OCI-M2 (cell line): ENCODE results near the gene GNPDA1.

Source experiments
- DNase-seq: peaks from one replicate; lab custom pipeline; 2025; ENCODE audit not compliant: unreplicated experiment; lab: John Stamatoyannopoulos, UW

Gene GNPDA1

DNA sequence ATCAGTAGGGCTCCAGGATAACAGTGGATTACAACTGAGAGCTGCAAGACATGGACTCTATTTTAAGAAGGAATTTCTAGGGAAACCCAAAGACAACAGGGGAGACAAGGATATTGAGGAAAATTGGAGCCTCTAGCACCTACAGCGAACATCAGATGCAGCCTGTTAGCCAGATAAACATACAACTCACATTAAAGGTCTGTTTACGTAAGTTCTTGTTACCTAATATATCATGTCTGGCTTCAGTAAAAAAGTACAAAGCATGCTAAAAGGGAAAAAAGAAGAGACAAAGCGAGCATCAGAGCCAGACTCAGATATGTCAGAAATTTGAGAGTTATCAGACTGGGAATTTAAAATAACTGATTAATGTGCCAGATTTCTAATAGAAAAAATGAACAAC lies 17.2 kb downstream of the GNPDA1 start:
- no peak for DNase-seq

DNA sequence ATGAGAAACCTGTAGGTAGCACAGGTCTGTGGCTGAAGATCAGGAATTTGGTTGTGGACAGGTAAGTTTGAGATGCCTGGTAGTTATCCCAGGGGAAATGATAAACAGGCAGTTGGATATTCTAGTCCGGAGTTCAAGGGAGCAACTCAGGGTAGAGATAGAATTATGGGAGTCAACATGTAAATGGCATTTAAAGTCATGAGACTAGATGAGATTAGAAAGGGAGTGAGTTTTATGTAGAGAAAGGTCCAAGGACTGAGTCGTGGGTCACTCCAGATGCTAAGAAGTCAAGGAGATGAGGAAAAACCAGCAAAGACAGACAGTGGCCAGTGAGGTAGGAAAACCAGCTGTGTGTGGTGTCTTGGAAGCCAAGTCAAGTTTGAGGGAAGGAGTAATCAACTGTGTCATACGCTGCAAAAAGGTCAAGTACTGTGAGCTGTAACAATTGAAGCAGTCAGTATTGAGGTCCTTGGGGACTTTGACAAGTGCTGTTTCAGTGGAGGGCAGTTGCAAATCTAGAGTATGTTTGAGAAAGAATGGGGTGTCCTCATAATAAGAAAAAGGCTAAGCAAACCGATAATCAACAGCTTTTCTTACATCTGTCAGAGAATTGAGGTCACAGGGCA lies 18.2 kb downstream of the GNPDA1 start:
- no peak for DNase-seq

DNA sequence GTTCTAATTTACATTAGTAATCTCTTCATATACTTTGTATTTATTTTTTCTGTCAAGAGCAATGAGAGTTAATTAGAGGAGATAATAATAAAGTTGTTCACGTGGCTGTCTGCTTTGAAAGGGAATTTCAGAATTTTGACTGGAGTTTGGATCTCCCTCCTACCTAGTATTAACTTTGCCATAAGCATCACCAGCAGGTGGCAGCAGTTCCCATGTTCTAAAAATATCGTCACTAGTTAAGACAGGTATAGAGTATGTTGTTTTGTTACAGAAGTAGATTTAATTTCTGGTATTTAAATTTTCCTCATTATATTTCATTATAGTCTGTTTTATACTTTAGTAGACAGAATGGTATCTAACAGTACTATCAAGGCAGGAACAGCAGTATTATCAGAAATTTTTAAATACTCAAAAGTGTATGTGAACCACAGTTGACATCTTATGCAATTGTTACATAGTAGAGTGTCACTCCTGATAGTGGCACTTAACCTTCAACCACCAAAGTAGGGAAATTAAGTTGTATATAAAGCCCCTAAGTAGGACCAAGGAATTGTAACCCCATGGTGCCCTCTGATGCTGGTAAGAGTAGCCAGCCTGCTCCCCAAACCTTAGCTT lies 20.4 kb downstream of the GNPDA1 start:
- DNase-seq = no peak

- DNase-seq = no peak
Observed at GRCh38 chr5:141989720-141990119, 23.1 kb downstream of the GNPDA1 start.

GRCh38 chr5:141986072-141986471 lies 26.8 kb downstream of the GNPDA1 start:
- DNase-seq = no peak

DNA sequence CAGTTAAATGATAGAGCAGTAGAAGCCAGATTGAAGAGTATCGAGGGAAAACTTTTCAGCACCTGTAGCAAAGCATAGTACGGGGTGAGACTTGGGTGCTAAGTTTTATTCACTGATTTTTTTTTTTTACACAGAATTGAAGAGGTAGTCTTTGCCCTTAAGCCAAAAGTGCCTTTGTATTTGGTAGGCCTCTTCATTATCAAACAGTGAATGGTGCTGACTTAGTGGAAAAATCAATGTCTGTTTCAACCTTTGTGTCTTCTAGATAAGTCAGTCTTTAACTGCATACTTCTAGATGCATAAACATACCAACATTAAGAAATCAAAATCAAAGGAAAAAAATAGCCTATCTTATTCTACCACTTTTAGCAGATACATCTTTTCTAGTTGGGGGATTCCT lies 30.2 kb downstream of the GNPDA1 start:
- no peak for DNase-seq

DNA sequence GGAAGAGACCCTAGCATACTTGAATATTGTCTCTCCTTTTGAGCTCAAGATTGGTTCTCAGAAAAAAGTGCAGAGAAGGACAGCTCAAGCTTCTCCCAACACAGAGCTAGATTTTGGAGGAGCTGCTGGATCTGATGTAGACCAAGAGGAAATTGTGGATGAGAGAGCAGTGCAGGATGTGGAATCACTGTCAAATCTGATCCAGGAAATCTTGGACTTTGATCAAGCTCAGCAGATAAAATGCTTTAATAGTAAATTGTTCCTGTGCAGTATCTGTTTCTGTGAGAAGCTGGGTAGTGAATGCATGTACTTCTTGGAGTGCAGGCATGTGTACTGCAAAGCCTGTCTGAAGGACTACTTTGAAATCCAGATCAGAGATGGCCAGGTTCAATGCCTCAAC lies 34.4 kb downstream of the GNPDA1 start:
- DNase-seq = no peak

- no peak for DNase-seq
Observed at GRCh38 chr5:141976176-141976575, 36.7 kb downstream of the GNPDA1 start.

- DNase-seq = no peak
Observed at GRCh38 chr5:141973871-141974595, 38.8 kb downstream of the GNPDA1 start.

DNA sequence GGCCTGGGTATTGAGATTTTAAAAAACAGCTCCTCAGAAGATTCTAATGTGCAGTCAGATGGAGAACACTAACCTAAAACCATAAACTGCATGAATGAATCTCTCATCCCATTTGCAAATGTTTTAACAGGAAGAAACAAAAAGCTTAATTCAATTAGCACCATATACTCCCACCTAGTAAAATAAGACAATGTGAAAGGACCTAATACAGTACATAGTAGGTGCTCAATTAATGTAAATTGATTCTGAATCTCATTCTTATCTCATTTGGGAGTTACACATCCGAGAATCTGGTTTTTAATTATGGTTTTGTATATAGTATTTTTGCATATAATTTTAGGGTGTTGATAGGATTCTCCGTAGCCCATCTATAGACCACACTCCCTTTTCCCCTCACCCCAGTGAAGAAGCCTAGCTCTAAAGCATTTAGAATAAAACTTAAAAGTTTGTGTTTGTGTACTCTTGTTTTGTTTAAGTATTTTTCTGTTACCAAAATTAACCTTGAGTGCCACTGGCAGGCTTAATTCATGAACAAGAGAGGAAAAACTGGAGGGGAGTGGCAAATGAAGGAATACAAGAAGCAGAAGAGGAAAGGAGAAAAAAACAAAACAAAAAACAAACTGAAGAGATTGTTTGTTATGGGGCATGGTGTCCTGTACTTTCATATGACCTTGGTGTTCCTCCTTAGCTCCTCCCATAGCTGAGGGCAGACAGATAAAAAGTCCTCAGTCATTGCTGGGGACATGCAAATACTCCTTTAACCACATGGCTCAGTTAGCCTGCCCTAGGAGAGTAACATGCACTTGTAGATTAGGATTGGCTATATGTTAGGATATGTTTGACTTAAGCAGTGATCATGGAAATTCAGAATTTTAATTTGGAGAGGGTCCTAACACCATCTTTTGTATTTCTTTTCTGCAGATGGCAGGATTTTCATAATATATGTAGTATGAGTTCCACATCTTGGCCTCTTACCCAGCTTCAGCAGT lies 42.8 kb downstream of the GNPDA1 start:
- peak; percentile 7 for DNase-seq

DNA sequence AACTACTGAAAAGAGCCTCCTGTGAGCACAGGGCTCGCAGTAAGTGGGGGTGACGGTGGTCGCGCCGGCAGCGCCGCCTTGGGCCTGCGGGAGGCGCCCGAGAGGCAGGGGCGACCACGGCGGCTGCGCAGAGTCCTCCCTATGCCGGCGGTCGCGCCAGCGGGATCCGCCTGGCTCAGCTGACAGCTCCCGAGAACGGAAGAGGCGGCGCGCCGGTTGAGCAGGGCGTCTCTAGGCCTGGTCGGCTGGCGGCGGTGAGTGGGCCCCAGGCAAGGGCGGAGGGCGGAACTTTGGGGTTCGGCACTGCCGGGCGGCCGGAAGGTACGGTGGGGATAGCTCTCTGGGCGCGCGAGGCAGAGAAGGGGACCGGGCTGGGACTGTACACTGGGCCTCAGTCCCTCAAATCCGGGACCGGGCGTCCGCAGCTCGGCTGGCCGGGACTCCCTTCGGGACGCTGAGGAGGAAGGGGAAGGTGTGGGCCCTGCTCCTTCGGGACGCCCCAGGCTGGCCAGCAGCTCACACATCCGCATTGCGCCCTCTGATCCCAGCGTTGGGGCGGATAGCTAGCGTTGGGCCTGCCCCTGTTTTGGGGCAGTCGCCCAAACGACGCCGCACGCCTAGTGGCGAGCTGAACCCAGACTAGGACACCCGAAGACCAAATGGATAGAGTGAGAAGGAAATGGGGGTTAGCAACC lies 43.8 kb downstream of the GNPDA1 start, which contains the start of gene RNF14:
Gene RNF14 (plus strand): TSS at position 192 of the 695 bp plus-strand sequence. CDS start 4,484 bp downstream, outside the sequence.
- peak; percentile 38 for DNase-seq

DNA sequence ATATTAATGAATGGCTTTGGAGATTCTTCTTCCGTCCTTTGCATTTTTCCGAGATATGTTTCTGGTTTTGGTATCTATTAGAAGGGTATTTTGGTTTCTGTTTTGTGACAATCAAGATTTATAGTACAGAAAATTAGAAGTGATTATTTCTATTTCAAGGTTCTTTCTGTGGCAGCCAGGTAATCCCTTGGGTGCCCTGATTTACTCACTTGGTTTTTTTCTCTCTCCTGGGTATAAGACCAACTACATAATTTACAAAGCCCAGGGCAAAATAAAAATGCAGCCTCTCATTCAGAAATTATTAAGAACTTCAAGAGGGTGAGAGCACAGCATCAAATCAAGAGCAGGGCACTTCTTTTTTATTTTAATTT lies 45.9 kb downstream of the GNPDA1 start:
- DNase-seq = no peak

DNA sequence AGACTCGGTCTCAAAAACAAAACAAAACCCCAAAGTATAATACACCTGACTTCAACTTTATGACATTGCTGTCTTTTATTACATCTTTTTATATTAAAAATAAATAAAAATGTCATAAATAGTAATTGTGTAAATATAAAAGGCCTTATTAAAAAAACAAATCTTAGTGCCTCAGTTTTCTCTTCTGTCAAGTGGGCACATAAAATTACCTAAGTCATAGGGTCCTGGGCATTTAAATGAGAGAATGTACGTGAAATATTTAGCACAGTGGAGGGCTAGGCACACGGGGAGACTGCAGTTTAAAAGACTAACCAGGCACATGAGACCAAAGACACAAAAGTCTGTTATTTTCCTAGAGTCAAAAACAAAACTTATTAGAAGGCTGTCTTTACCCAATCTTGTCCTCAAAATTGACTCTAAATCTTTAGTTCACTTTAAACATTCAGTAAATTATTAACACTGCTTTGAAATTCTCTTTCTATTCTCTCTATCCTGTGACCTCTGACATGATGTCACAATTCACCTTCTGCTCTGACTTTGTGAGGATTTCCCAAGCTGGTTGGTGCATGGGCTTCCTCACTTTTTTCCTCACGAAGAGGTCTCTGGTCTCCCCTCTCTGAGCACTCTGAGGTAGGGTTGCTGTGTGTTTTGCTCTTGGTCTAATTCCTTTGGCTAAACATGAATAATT lies 46.4 kb downstream of the GNPDA1 start:
- no peak for DNase-seq

GRCh38 chr5:141965071-141965470 lies 47.8 kb downstream of the GNPDA1 start:
- no peak for DNase-seq

DNA sequence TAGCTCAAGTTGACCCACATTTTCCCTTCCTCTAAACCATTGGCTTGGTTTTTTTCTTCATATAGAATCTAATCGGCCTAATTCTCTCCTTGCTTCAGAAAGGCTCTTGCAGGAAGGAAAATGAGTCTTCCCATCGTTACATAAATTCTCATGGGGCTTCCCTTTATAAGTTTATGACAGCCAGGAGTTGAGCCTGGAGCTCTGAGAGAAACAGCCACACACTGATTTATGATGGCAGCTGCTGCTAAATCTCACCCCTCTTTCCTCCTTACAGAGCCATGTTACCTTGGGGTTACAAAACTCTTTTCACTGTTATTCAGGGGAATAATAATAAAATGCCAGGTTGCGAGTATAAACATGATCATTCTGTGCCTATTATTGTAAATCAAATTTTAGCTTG lies 49.1 kb downstream of the GNPDA1 start:
- no peak for DNase-seq

DNA sequence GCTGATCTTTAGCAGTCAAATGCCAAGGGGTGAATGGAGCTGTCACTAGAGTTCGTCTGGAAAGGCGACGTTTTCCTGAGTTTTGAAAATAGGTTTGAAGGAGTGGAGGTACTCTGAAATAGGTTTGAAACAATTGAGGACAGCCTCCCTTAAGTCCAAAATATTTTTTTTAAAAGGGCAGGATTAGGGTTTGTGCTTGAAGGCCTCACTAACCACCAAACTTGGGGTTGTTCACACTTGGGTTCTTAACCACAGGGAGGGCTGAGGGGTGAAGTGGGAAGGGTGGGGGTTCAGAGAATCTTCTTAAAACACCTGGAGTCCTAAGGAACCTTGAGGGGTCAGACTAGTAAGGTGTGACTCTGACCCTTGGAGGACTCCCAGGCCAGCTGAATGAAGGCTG lies 51.4 kb downstream of the GNPDA1 start:
- DNase-seq = no peak

- peak; percentile 7 for DNase-seq
Observed at GRCh38 chr5:141960449-141961323, 52.1 kb downstream of the GNPDA1 start.

DNA sequence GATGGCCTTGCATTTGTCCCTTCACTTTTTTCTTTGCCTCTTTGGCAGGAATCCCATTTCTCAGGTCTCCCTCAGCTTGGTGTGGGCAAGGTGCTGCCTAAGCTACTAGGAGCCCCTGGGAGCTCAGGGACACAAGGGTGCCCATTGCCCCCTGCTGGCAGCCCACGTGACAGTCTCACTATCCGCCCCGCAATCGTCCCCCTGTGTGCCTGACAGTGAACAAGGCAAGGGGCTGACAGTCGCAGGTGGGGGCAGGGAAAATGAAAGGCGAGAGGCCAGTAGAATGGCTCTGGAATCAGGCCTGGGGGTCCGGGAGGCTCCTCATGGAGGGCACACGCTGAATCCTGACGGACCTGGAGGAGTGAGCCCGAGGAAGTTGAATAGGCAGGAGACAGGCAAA lies 52.8 kb downstream of the GNPDA1 start:
- no peak for DNase-seq

DNA sequence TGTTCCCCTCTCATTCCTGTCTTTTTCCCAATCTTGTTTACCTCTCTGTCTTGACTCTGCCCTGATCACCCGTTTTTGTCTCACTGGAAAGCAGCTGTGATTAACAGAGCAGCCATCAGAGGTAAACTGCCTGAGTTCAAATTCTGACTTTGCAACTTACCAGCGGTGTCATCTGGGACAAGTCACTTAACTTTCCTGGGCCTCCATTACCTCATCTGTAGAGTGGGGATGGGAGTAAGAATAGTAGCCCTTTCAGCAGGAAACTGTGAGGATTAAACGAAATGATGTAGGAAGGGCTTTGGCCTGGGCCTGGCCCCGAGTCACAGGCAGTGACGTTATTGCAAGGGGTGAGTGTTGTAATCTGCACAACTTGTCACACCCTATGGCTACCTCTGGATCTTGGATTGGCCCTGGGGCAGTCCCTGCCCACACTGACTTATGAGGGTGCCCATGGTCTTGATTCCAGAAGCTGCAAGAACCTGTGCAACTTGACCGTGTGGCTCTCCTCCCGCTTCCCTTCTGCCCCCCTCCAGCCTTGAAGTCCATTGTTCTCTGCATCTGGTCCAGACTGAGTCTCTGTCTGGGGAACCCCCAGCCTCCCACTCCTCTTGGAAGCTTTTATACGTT lies 54.2 kb downstream of the GNPDA1 start:
- DNase-seq = no peak
